Neural crest cell (in vitro differentiated cells): ENCODE data around the gene TMEM151B. TPM values are rescaled to one million over a fixed set of nuclear protein-coding genes. Genes with fewer than 3 reads are reported as not detected.

Experiments
- DNase-seq: peaks from one replicate; pipeline ENCODE4 v3.0.0; 2021; ENCODE audit warnings: low read depth, mixed read lengths, low spot score
- H3K27ac Mint-ChIP-seq: one replicate; pipeline ENCODE4 v1.8.0; 2021; ENCODE audit warnings: mild to moderate bottlenecking, mixed read lengths; ENCODE audit not compliant: unreplicated experiment
- H3K27me3 Mint-ChIP-seq: 2 replicates; pipeline ENCODE4 v1.8.0; 2021; ENCODE audit warnings: low read depth, mild to moderate bottlenecking, mixed read lengths
- H3K36me3 Mint-ChIP-seq: 2 replicates; pipeline ENCODE4 v1.8.0; 2021; ENCODE audit warnings: low read depth, mild to moderate bottlenecking, mixed read lengths
- H3K4me1 Mint-ChIP-seq: 2 replicates; pipeline ENCODE4 v1.8.0; 2021; ENCODE audit warnings: mixed read lengths
- H3K4me3 Mint-ChIP-seq: one replicate; pipeline ENCODE4 v1.8.0; 2021; ENCODE audit warnings: mild to moderate bottlenecking, mixed read lengths
- H3K9me3 Mint-ChIP-seq: 2 replicates; pipeline ENCODE4 v1.8.0; 2021; ENCODE audit warnings: mixed read lengths
- total RNA-seq: library from RNA; stranded (reverse); gene quantifications from 2 replicates; pipeline ENCODE4 v1.2.1, GENCODE V29; 2021
- TF ChIP-seq, protein P1 (sequence below): fragments of 200-600 bp; sonication (generic); conservative IDR thresholded peaks from 2 replicates; pipeline ENCODE4 v1.5.0; 2021; ENCODE audit warnings: antibody characterized with exemption, mild to moderate bottlenecking

The TMEM151B gene
- total RNA-seq, 1 donor from 2014 or later, result 21.2 TPM

DNA sequence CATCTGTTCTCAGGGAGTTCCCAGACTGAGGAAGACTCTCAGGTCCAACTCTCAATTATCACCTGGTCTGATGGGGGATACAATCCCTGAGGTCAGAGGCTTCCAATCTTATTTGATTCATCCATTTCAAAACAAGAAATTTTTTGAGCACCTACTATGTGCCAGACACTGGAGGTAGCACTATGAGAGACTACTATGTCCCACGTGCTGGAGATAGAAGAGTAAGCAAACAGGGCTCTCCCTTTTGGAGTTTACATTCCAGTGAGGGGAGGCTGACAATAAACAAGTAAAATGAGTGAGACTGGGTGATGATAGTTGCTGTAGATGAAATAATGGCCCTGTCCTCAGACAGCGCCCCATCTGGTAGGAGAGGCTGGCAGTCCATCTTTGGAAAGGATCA is 16.5 kb downstream of the TMEM151B start:
- Mint-ChIP-seq H3K9me3 (no peaks in the 10 kb centered on the region), H3K27me3 (peaks cover 80% of the 10 kb centered on the region), H3K4me3 (no peak overlapping the region), H3K27ac (no peak overlapping the region), H3K4me1 (no peaks in the 10 kb centered on the region), H3K36me3 (no peaks in the 10 kb centered on the region)
- TF ChIP-seq, protein P1, sequence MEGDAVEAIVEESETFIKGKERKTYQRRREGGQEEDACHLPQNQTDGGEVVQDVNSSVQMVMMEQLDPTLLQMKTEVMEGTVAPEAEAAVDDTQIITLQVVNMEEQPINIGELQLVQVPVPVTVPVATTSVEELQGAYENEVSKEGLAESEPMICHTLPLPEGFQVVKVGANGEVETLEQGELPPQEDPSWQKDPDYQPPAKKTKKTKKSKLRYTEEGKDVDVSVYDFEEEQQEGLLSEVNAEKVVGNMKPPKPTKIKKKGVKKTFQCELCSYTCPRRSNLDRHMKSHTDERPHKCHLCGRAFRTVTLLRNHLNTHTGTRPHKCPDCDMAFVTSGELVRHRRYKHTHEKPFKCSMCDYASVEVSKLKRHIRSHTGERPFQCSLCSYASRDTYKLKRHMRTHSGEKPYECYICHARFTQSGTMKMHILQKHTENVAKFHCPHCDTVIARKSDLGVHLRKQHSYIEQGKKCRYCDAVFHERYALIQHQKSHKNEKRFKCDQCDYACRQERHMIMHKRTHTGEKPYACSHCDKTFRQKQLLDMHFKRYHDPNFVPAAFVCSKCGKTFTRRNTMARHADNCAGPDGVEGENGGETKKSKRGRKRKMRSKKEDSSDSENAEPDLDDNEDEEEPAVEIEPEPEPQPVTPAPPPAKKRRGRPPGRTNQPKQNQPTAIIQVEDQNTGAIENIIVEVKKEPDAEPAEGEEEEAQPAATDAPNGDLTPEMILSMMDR, result no peak
- DNase-seq, result no peak

DNA sequence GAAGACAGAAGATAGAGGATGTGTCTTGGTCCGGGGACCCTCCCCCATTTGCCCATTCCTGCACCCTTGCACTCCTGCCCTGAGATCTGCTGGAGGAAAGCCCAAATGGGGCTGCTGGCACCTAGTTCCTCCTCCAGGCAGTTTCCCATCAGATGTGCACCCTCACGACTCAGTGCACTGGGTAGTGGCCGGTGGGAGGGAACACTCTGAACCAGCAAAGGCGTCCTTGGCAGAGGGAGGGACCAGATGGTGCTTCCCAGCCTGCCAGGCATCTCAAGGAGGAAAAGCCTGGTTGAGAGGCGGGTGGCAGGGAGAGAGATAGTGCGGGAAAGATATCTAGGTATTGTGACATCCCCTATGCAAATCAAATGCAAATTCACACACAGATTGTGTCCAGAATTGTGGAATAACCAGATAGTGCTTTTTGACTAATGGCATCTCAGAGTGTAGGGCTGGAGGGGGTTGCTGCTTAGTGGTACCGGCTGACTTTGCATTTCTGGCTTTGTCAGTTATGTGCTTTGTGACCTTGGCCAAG is 19.5 kb downstream of the TMEM151B start:
- TF ChIP-seq, protein P1, result no peak
- peaks cover 86% of the 10 kb centered on the region for H3K27me3 Mint-ChIP-seq
- no peak overlapping the region for H3K4me3 Mint-ChIP-seq

DNA sequence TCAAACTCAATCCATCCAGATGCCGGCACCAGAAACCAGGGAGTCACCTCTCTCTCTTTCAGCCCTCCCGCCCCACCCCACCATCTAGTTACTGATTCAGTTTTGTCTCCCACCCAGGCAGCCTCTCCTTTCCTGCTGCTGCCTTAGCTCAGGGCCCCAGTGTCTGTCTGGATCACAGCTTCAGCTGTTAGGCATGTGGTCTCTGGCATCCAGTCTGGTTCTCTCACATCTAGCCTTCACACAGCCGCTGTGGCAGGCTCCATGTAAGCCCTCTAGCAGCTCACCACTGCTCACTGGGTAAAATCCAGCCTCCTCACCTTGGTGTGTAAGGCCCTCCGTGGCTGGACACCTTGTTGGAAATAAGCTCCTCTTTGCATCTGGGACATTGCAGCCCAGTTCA is 21.6 kb downstream of the TMEM151B start:
- peaks cover 5% of the 10 kb centered on the region for H3K4me1 Mint-ChIP-seq
- H3K9me3 Mint-ChIP-seq, result no peaks in the 10 kb centered on the region
- peaks cover 2% of the 10 kb centered on the region for H3K36me3 Mint-ChIP-seq
- no peak overlapping the region for H3K27ac Mint-ChIP-seq
- DNase-seq, result no peak
- H3K27me3 Mint-ChIP-seq, result peaks cover 90% of the 10 kb centered on the region
- H3K4me3 Mint-ChIP-seq, result no peak overlapping the region
- TF ChIP-seq, protein P1, result no peak

More for the DNA sequence above, 19.5 kb downstream of the TMEM151B start:
- H3K36me3 Mint-ChIP-seq, result no peaks in the 10 kb centered on the region
- DNase-seq, result no peak
- H3K4me1 Mint-ChIP-seq, result no peaks in the 10 kb centered on the region
- H3K9me3 Mint-ChIP-seq, result no peaks in the 10 kb centered on the region
- H3K27ac Mint-ChIP-seq, result no peak overlapping the region

DNA sequence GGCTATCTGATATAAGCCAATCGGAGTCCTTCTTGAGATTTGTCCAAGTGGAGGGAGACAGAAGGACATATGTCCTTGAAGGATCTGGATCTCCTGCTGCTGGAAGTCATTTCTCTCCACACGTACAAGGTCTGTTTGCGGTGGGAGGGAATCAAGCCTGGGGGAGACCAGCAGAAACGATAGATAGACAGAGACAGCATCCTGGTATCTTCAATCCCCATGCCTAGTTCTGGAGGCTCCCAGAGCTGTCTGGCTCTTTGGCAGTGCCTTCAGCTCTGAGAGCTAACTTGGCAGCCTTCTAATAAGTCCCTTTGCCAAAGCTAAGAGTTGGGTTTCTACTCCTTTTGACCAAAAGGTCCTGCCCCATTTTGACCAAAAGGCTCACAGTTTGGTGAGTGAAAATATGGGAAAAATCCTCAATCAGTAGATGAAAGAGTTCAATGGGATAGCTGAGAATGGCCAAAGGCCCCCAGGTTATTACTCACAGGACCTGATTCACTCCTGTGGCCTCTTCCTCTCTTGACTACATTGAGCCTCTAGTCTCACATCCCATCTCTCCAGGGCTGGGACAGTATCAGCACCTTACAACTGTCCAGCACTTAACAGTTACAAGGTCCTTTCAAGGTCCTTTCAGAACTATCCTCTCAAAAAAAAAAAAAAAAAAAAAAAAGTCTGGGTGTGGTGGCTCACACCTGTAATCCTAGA is 22.6 kb downstream of the TMEM151B start:
- Mint-ChIP-seq H3K36me3 (peaks cover 2% of the 10 kb centered on the region), H3K4me3 (no peak overlapping the region), H3K9me3 (no peaks in the 10 kb centered on the region), H3K27ac (no peak overlapping the region), H3K27me3 (peaks cover 86% of the 10 kb centered on the region), H3K4me1 (peaks cover 8% of the 10 kb centered on the region)
- no peak for DNase-seq
- TF ChIP-seq, protein P1, result no peak

DNA sequence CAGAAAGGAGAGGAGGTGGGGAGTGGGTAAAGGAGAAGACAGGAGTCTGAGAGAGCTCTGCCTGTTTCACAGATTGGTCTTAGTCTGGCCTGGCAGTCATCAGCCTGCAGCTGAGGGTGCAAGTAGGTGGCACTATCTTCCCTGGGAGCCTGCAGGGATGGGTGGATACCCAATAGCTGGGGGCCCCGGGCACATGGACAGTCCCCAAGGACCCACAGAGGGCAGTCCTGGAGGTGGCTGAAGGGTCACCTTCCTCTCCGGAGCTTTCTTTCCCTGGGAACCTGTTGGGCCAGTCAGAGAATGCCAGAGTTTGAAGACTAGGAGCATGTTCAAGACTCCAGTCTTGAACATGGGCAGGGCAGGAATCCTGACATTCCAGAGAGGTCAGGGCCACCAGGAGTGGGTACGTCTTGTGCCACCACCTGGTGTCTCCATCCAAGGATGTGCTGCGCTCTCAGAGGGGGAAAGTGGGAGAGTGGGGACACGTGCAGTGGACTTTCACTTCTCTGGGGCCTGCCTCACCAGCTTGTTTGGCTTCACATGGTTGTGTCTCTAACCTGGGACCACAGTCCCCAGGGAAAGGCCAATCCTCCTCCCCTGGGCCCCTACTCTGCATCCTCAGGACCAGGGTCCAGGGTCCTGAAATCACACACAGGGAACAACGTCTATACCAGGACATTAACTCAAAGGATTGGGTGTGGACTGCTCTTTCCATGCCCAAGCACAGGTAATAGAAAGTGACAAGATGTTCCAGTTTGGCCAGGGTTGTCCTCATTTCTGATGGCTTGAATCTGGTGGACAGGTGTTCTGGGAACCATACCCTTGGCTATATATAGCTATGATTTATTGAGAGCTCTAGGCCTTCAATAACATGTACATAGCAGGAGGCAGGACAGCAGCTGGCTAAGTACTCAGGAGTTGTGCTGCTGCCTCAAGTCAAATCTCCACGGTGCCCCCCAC is 24.9 kb downstream of the TMEM151B start:
- Mint-ChIP-seq H3K27ac (no peak overlapping the region), H3K9me3 (no peaks in the 10 kb centered on the region), H3K4me1 (peaks cover 20% of the 10 kb centered on the region), H3K36me3 (peaks cover 6% of the 10 kb centered on the region), H3K27me3 (peaks cover 84% of the 10 kb centered on the region), H3K4me3 (peak overlapping the region; percentile 81)
- no peak for DNase-seq
- TF ChIP-seq, protein P1, result no peak
